ENCODE measurements around the gene KDR. TPM values are rescaled to one million over a fixed set of nuclear protein-coding genes. Genes with fewer than 3 reads are reported as not detected.

Gene KDR
- total and polyA plus RNA-seq, 9 of the 15 experiments (the other 6 are each of a cell fraction or from before 2014, with no cell fraction given) = 0.13 TPM; not detected in 8

DNA sequence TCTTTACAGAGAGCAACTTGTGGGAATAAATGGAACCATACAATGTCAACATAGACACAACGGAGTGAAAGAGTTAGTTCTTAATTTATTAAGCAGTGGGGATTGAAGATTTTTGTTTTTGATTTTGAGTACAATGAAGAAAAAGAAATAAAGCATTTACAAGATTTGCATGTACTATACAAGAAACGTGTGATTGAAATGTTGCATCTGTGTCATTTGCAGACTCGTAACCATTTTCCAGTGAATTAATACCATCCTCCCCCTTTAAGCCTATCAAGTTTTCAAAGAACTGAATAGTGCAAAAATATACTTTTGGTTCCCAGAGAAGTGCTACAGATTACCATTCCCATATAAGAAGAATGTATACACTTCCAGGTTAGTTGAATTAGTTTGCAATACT, 8.6 kb upstream of the KDR start:
- intact Hi-C loops (cut with micrococcal nuclease) (no loop called here), in situ Hi-C loops (cut with MboI) (no loop called here)
- no peak for FAIRE-seq
- Histone ChIP-seq H3K4me1 (replicated peaks in 1 of 2; ENCODE audit: control insufficient read depth in 2 of 2, insufficient read depth in 2 of 2, low read length in 2 of 2) (no peaks in the 10 kb centered on the region), H3K27ac (ENCODE audit: extremely low read depth, low read depth, low read length) (no peak overlapping the region), H3K9me1 (ENCODE audit: control insufficient read depth, insufficient read depth, low read length) (no peaks in the 10 kb centered on the region), H3K9me3 (replicated peaks; ENCODE audit: control insufficient read depth, insufficient read depth, low read depth, low read length) (no peaks in the 10 kb centered on the region; the same call in 1 of the 2 replicates), H3K79me2 (ENCODE audit: control insufficient read depth, insufficient read depth, low read length) (no peaks in the 10 kb centered on the region), H2AFZ (ENCODE audit: low read depth, low read length) (no peak overlapping the region), H3K9ac (ENCODE audit: insufficient read depth in 1 of 2, low read depth in 2 of 2, low read length in 2 of 2) (no peak overlapping the region), H3K4me3 (no peak overlapping the region), H3K27me3 (ENCODE audit: control insufficient read depth in 2 of 2, insufficient read depth in 2 of 2, low read length in 2 of 2) (no peaks in the 10 kb centered on the region), H3K4me2 (ENCODE audit: insufficient read depth, low read length) (no peak overlapping the region), H4K20me1 (replicated peaks; ENCODE audit: control insufficient read depth, insufficient read depth, low read length) (no peaks in the 10 kb centered on the region), H3K36me3 (ENCODE audit: control insufficient read depth, insufficient read depth, low read length) (no peaks in the 10 kb centered on the region)
- TF ChIP-seq SIN3A (IDR thresholded peaks at IDR 0.05; ENCODE audit: borderline replicate concordance in 2 of 2, control insufficient read depth in 1 of 2, low read depth in 2 of 2, low read length in 2 of 2) = no peak
- no peak for TF ChIP-seq ZNF134 (CRISPR knock-in tag; conservative IDR thresholded peaks at IDR 0.05)
- TF ChIP-seq ZNF224 (CRISPR knock-in tag; IDR thresholded peaks at IDR 0.05) = no peak
- no peak for TF ChIP-seq TEAD1 (CRISPR knock-in tag; IDR thresholded peaks at IDR 0.05)
- no peak for TF ChIP-seq MCM3 (IDR thresholded peaks at IDR 0.05)
- TF ChIP-seq HNRNPLL (IDR thresholded peaks at IDR 0.05; ENCODE audit: low read depth, low read length, poor library complexity, severe bottlenecking) = no peak
- TF ChIP-seq TOE1 (IDR thresholded peaks at IDR 0.05; ENCODE audit: borderline replicate concordance) = no peak
- TF ChIP-seq TOE1 (CRISPR knock-in tag; IDR thresholded peaks at IDR 0.05; ENCODE audit: borderline replicate concordance, low read depth) = no peak
- DNase-seq (ENCODE audit: extremely low read depth in 1 of 4, low spot score in 3 of 4) = no peak
- ChIA-PET CTCF (ENCODE audit: low intra/inter-chr PET ratio) (no interaction called here), POLR2A (no interaction called here)
- 0% methylated on average over 3 of the region's 3 CpGs for WGBS (ENCODE audit: insufficient coverage, low coverage, missing lambda C conversion rate)
- no TSS peak for BruUV-seq (replicated peaks)
- ATAC-seq = no peak
